Pulmonary artery endothelial cell (primary cell): ENCODE data around the gene NPAS2. TPM values are rescaled to one million over a fixed set of nuclear protein-coding genes. Genes with fewer than 3 reads are reported as not detected.

ENCODE experiments used
- DNase-seq: peaks from one replicate; pipeline ENCODE4 v3.0.0-alpha.2; 2011; ENCODE audit warnings: low read depth, low spot score
- total RNA-seq: library from RNA; depleted of rRNA; stranded (reverse); fragments of >200 nt; gene quantifications from 2 replicates; pipeline ENCODE4 v1.2.3, GENCODE V29; 2014

NPAS2 gene
- total RNA-seq, 1 donor from 2014 or later: 9.8 TPM

DNA sequence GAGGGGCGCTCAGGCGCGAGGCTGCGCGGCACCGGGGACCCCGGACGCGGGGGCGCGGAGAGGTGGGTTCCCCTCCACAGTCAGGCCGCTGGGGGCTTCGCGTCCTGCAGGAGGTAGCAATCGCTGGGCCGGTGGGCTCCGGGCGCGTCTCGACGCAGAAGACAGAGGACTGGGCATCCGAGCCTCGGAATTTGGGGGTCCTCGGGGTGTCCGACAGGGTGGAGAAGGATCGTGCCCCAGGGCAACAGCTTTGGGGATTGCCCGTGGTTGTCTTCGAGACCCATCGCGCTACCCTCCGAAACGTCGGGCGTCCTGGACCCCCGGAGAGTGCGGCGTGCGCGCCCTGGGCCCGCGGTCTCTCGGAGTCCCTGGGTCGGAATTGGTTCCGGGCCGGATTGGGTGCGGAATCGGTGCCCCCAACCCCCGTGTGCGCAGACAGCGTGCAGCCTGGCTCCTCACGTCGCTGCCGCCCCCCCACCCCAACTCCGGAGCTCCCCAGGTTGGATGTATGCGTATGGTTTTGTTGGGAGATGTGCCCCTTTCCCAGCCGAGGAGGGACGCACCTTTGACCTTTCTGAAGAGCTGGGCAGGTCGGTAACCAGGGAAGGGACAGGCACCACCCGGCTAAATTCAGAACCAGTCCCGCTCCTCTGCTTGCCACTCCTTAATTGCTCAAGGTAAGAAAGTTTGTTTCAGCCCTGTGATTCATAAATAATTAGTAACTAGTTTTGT is 750 bp downstream of the NPAS2 start:
- DNase-seq: no peak

DNA sequence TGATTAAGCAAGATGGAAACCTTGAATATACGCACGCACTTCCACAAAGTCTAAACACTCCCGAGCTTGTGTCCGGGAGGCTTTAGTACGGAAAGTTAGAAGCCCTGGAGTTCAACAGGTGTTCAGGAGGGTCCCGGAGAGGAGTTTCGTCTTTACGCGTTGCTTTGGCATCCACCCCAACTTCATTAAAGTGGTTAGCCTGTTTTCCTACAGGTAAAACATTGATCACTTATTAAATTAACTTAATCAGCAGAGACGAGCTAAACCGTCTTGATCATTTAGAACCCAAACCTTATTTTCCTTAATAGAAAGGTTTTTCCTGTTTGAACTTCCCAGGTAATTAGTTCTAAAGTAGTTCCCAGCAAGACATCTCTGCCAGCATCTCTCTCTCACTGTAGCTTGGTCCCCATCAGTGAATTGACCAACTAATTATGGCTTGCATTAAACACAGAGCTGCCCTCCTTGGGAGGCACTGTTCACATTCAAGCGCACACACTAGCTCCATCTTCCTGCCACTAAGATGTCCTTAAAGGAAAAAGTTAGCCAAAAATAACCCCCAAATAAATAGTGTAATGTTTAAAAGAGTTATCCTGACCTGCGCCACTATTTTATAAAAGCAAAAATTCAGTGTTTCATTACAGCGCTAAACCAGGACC is 1.4 kb downstream of the NPAS2 start:
- no peak for DNase-seq

DNA sequence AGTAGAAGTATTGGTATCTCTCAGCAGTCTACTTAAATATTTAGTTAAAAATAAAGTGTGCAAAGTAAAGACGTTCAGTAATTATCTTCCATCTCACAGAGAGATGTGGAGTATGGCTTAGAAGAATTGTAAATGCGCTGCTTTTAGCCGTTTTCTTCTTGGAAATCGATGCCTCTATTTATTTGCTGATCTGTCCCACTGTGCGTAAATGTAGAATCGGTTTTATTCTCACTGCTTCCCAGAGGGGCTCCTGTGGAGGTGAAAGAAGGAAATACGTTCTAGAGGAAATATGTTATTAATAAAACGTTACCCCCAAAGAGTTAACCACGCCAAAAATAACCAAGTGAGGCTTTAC is 1.9 kb downstream of the NPAS2 start:
- DNase-seq: no peak

DNA sequence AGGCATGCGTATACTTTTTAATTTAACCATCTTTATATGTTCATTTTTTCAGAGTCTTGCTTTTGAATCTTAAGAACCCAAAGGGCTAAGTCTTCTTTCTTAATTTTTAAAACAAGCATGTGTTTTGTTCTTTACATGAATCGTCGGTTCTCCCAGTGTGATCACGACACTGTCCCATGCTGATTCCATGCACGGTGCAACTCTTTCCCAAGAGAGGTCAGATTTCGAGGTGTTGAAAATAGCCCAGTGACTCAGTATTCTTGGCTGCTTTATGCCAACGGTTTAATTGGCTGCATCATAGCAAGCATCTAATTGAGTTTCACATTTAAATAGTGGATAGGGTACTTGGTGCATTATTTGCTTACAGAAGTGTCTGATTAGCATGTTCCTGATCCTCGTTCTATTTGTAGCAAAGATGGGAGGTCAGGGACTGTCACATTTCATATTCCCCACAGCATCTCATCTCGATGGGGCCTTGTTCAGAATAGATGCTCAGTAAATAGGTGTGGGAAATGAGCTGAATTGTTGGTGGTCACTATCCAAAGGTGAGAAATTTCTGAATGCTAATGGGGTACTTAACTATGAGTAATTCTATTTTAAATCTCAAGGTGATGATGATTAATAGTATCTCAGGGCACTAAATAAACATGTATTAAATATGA is 2.8 kb downstream of the NPAS2 start:
- peak; percentile 32 for DNase-seq

DNA sequence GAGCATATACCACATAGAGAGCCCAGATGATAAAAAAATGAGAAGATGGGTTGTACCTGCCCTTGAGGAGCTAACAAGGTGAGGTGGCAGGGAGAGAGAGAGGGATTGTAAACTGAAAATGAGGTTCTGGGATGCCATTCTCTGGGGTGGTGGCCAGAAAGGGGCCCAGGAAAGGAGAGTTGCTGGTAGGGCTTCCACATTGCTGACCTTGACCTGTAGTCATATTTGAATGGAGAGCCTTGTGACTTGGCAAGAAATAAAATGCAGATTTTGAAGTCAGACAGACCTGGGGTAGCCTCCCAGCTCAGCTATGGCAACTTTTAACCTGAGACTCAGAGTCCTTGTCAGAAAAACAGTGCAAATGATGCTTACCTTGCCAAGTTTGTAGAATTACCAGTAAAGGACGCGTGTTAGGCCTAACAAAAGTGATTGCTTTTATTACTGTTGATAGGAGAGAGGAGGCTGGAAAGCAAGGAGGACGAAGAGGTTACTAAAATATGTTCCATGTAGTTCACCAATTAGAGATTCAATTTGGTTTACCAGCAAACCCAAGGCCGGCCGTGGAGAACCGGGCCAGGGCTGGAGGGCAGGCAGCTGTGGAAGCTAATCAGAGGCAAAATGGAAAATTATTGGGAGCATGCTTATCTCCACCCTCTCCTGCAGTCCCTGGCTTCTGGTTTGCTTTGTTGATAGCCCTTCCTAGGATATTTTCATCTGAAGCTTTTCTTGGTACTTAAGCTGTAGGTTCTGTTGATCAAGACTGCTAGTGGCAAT is 3.9 kb downstream of the NPAS2 start:
- no peak for DNase-seq

DNA sequence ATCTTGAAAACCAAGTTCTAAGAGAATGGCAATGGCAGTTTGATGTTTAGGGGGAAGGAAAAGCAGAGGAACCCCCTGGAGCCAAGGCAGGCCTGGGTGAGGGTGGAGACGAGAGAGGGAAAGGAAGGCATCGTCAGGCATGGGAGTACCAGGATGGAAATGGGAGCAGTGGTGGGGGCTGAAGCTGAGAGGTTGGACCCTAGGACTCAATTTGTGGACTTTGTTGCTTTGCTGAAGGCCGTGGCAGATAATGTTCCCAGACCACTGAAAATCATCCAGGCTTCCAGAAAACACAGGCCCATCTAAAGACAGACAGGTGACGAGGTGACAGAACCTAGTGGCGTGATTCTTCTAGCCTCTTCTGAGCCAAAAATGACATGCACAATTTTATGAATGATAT is 4.9 kb downstream of the NPAS2 start:
- DNase-seq: no peak

DNA sequence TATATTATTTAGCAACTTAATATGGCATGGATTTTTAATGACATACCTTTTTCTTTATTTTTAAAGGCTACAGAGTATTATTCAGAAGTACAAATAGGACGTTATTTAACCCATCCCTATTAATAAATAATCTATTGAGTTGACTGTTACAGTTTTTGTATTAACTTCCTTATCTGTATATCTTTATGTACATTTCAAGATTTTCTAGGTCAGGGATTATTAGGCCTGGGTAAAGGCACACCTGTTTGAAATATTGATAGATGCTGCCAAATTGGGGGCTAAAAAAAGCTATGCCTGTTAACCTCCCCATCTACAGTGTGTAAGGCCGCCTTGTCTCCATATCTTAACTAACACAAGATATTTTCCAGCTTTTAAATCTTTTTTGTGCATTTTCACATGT is 6.6 kb downstream of the NPAS2 start:
- no peak for DNase-seq

DNA sequence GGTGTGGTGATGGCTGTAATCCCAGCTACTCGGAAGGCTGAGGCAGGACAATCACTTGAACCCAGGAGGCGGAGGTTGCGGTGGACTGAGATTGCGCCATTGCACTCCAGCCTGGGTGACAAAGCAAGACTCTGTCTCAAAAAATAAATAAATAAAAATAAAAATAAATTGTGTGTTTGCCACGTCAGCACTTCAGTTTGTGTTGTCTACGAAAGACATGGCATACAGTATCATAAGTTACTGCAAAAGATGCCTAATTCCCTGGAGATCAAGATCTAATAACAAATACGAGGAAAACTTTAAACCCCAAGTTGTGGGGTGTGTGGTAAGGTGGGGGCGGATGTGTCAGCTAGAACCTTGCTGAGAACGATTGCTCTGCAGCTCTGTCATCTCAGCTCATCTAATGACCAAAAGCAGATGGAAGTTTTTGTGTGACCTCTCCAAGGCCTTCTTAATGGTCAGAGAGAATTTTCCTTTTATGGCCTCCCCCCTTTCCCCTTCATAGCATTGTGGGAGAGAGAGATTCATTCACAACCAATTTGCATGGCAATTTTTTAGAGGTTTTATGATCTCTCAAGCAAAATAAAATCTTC is 11.3 kb downstream of the NPAS2 start:
- no peak for DNase-seq

DNA sequence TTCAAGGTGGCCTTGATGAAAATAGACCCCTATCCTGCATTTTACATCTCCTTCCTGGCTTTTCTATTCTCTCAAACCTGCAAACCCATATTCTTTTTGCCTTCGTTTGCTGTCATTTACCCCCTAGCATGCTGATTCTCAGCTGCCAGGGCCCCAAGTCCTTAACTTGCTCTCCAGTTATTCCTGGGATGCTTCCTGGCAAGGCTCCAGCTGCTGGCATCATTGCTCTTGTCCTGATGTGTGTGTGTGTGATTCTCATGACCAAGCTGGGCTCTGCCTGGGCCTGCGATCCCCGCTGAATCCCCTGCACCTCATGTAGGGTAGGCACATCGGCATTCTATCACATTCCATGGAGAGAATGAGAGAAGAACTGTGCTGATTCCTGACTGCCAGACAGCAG is 11.9 kb downstream of the NPAS2 start:
- DNase-seq: no peak

DNA sequence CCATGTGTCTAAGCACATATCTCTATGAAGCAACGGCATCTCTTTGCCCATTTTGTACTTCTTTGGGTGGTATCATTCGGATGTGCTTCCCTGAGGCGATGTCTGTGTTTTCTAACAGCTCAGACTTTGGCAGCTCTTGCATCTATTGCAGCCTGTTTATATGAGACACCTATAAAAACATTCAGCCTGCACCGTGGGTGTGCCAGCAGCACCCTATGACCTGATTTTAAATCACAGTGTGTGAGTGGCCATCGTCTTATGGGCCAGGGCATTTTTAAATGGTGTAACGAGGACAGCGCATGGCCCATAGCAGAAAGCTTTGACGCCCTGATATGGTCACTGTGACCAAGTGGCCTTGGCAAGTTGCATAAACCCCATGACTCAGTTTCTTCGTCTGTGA is 12.9 kb downstream of the NPAS2 start:
- DNase-seq: no peak

DNA sequence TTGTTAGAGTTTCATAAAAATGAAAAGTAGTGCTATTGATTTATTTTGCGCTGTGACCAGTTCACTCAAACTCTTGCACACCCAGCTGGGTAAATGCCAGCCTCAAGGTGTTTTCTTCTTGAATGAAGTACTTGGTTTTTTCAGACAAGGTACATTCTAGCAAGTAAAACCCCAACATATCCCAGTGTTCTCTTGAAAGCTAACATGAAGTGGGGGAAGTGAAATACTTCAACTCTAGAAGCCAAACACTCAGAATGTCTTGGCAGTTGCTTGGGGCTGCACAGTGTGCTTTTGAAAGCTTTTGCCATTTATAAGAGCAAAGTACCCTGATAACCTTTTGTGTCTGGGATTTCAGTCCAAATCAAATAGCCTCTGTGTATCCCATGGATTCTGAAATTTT is 13.4 kb downstream of the NPAS2 start:
- DNase-seq: no peak

DNA sequence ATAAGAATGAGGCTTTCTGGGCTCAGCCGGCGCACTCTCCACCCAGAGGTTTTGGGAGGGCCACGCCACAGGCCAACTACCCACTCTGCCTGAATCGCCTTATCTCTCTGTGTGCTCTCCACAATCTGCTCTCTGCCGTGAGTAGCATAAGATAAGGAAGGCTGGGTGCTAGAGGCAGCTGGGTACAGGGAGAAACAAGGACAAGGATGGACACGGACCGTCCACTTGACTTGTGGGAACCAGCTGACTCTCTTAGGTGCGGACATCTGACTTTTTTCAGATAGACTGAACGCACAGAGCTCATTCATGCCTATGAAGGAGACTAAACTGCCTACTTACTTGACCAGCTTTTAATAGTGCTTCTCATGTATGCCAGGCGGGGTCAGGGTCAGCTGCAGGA is 14.3 kb downstream of the NPAS2 start:
- no peak for DNase-seq

DNA sequence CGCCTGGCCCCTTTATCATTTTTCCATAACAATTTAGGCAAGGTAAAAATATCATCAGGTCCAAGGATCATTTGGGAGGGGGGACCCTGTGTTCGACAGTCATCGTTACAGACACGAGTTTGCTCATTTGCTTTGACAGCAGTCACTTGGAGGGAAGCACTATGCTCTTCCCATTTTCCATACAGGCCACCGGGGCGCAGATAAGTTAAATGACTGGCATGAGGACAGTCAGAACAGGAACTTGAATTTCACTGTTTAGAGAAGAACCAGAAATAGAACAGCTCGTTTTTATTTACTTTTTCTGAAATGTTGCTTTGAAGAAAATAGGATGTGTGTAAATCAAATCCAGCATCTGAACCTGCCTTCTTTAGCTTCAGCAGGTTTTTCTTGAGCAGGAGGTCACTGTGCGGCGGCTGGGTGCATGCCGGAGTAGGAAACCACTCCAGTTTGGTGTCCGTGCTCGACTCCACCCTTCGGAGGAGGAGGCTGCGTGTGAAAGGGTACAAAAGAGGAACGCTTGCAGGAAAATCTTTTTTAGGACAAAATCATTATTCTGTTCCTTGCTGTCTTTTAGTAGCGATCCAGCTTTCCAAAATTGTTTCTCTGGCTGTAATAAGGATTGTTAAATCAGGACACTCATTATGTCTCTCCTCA is 15.2 kb downstream of the NPAS2 start:
- DNase-seq: no peak

DNA sequence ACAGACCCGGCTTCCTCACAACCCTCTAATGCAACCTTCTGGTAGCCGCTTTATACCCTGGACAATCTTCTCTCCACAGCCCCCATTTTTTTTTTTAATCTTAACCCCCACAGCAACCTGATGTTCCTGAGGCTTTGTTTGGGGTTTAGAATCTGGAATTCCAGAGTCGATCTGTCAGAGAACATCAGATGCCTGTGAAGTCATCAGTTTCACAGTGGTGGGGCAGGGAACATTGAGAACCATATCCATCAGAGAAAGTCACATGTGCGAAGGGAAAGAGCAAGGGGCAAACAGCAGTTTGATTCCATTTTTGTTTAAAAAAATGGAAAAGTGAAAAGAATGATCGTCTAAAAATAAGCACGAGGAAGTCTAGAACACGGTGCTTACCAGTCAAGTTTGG is 20.6 kb downstream of the NPAS2 start:
- no peak for DNase-seq

DNA sequence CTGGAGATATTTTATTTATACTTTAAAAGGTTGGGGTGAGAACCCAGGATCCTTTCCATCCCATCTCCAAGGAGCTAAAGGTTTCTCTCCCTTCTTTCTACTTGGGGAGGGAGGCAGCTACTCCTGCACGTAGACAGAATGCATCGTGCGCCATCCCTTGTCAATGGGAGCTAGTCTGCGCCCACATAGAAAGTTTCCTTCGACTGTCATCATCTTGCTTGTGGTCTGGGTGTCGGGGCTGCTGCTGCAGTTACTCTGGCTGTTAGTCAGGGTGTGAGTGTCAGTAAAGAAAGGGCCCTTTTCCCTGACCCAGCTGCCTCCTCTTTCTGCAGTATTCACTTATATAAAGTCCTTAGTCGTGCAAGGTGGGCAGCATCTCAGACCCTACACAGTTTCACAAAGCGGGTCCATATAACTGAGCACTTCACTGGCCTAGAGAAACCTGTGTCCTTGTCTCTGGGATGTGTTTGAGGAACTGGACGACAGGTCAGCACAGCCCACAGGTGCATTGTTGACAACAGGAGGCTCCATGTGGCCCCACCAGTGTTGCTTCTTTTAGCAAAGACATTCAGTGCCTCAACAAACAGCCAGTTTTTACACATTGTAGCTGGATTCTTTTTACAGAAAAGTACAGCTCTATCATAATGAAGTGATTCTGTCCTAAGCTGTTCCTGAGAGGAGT is 22.4 kb downstream of the NPAS2 start:
- no peak for DNase-seq

DNA sequence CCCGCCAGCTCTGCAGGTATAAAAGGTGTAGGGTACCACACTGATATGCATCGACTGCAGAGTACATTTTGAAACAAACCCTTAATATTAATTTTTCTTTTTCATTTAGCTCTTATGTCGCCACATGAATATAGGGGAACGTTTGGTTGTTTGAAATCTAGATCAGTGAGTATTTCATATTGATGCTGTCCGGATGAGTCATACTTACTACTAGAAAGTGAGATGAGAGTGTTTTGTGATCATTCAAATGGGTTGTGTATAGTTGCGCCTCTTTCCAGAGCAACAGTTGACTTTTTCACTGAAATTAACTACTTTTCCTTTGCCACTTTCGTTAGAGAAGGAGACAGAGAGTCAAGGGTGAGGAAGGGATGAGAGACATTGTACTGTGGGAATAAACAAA is 24.6 kb downstream of the NPAS2 start:
- DNase-seq: no peak

DNA sequence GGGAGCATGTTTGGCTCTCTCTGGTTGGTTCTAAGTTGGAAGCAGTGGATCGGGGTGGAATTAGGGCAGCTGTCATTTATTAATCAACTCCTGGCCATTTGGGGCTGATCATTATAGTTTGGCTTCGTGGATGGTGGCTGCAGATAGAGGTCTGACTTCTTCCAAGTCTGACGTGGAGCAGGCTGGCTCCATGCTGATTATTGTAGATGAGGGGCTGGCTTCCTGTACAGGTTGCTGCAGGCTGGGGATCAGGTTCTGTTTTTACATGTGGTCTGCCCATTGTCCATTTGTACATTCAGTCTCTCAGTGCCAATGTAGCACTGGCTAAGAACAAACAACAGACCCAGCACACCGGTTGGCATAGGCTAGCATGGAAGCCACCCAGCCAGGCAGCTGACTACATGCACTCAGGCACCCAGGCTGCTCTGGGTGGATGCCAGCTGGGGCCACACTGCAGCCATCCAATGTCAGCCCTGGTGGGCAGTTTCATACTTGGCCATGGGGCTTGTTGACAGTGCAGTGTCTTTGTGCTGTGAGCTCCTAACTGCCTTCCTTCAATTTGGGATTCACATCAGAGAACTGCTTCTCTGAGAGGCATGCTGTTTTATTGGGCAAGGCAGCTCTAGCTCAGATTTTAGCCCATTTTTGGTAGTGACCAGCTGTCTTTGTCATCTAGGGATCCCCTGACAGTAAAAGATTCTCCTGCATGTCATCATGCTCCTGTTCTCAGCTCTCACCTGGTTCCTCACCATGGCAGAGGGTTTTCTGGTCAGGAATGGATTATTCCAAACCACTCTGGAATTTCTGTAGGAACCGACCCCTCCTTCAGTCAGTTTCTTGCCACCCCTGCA is 25.4 kb downstream of the NPAS2 start:
- no peak for DNase-seq

DNA sequence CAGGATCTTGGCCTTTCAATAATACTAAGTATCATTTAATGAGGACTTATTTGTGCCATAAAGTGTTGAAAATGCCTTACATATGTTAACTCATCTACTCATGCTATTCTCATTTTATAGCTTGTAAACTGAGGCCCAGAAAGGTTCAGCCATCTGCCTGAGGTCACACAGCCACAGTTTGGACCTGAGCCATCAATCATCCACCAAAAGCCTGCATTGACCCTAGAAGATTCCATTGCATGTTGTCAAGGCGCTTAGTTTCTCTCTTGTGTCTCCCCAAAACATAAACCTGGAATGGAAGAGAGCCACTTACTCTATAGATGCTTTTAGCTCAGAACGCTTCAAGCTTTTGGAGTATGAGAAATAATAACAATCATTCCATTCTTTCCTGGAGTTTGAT is 26.8 kb downstream of the NPAS2 start:
- no peak for DNase-seq

DNA sequence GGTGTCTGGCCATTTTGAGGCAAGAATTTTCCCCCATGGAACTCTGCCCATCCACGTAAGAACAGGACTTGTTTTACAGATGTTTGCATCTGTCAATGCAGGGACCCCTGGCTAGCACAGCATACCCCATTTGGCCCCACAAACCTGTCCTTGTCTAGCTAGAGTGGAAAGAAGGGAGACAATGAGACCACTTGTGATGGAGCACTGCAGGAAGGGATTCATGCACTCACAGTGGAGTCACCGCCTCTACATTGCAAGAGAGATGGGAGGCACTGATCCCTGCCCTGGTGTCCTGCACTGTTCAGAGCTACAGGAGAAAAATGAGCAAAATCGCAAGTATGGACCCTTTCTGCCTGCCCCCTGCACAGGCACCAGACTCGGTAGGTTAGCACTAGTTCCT is 32.5 kb downstream of the NPAS2 start:
- DNase-seq: no peak
